PC-9 (cell line): ENCODE measurements around the gene GMEB1. TPM values are rescaled to one million over a fixed set of nuclear protein-coding genes. Genes with fewer than 3 reads are reported as not detected.
"Not testable (repeated sequence)": the region's sequence is repeated elsewhere in the genome, so short reads cannot be mapped to it uniquely, and the experiment has no call there.

Source experiments
- BruUV-seq: library from RNA; stranded (reverse); fragments of 400-500 nt; replicated peaks from 2 replicates; lab custom pipeline; 2021; lab: Mats Ljungman, UMichigan
- CTCF ChIA-PET: fragments of 300-600 bp; sonication (Branson Sonifier 250); formaldehyde crosslinking; loops from one replicate; lab custom pipeline; 2022; ENCODE audit warnings: antibody characterized with exemption; lab: Charles Lee
- POLR2A ChIA-PET: fragments of 300-600 bp; sonication (Branson Sonifier 250); formaldehyde crosslinking; loops from one replicate; lab custom pipeline; 2022; ENCODE audit warnings: antibody characterized with exemption; ENCODE audit not compliant: unreplicated experiment; lab: Charles Lee
- DNase-seq, 2 experiments: peaks; one replicate each; pipeline versions ENCODE4 v3.0.0 to v3.0.0-alpha.2; 2015 to 2022; ENCODE audit warnings: mixed read lengths in 1 of 2
- H2AFZ ChIP-seq: fragments of 200-600 bp; sonication (generic); 2 replicates; pipeline ENCODE4 v1.8.1; 2017; ENCODE audit warnings: antibody characterized with exemption
- H3F3A ChIP-seq: fragments of 200-600 bp; sonication (generic); 2 replicates; pipeline ENCODE4 v1.8.1; 2017; ENCODE audit warnings: antibody characterized with exemption, mild to moderate bottlenecking, low read depth; ENCODE audit not compliant: insufficient read depth
- H3K27ac ChIP-seq: fragments of 200-600 bp; sonication (generic); 2 replicates; pipeline ENCODE4 v1.6.1; 2016; ENCODE audit warnings: mixed run types
- H3K27me3 ChIP-seq: fragments of 200-600 bp; sonication (generic); 2 replicates; pipeline ENCODE4 v1.6.1; 2016; ENCODE audit warnings: low read depth, mixed run types; ENCODE audit not compliant: insufficient read depth
- H3K36me3 ChIP-seq: fragments of 200-600 bp; sonication (generic); 2 replicates; pipeline ENCODE4 v1.6.1; 2016; ENCODE audit warnings: low read depth, mixed run types
- H3K4me1 ChIP-seq: fragments of 200-600 bp; sonication (generic); replicated peaks from 2 replicates; pipeline ENCODE4 v1.6.1; 2016; ENCODE audit warnings: mixed run types; ENCODE audit not compliant: insufficient read depth
- H3K4me2 ChIP-seq: fragments of 200-600 bp; sonication (generic); 2 replicates; pipeline ENCODE4 v1.6.1; 2017; ENCODE audit warnings: mixed run types
- H3K4me3 ChIP-seq: fragments of 200-600 bp; sonication (generic); 2 replicates; pipeline ENCODE4 v1.6.1; 2016; ENCODE audit warnings: mixed run types
- H3K79me2 ChIP-seq: fragments of 200-600 bp; sonication (generic); 2 replicates; pipeline ENCODE4 v1.6.1; 2017; ENCODE audit warnings: low read depth, mixed run types
- H3K9me2 ChIP-seq: fragments of 200-600 bp; sonication (generic); 2 replicates; pipeline ENCODE4 v1.8.1; 2017; ENCODE audit warnings: mild to moderate bottlenecking; ENCODE audit not compliant: insufficient read depth
- H3K9me3 ChIP-seq: fragments of 200-600 bp; sonication (generic); 2 replicates; pipeline ENCODE4 v1.8.1; 2016; ENCODE audit warnings: low read depth; ENCODE audit not compliant: insufficient read depth
- H4K20me1 ChIP-seq: fragments of 200-600 bp; sonication (generic); 2 replicates; pipeline ENCODE4 v1.8.1; 2017; ENCODE audit not compliant: insufficient read depth
- EZH2 ChIP-seq: fragments of 200-600 bp; sonication (generic); IDR thresholded peaks from 2 replicates; pipeline ENCODE4 v1.8.0; 2017; ENCODE audit warnings: antibody characterized with exemption, low read depth
- intact Hi-C: fragments of 100-400 bp; cut with micrococcal nuclease; formaldehyde crosslinking; loops from one replicate; pipeline ENCODE4 v1.10.0; 2022; ENCODE audit not compliant: unreplicated experiment
- total RNA-seq: library from RNA; stranded (reverse); gene quantifications from 2 replicates; pipeline ENCODE4 v1.2.3, GENCODE V29; 2021
- TF ChIP-seq, protein P1 (sequence below): fragments of 200-600 bp; sonication (generic); conservative IDR thresholded peaks from 2 replicates; pipeline ENCODE4 v1.6.1; 2017; ENCODE audit warnings: mixed run types, antibody characterized with exemption, mild to moderate bottlenecking, moderate library complexity

The GMEB1 gene
- total RNA-seq, 1 experiment from 2014 or later = 9.7 TPM

DNA sequence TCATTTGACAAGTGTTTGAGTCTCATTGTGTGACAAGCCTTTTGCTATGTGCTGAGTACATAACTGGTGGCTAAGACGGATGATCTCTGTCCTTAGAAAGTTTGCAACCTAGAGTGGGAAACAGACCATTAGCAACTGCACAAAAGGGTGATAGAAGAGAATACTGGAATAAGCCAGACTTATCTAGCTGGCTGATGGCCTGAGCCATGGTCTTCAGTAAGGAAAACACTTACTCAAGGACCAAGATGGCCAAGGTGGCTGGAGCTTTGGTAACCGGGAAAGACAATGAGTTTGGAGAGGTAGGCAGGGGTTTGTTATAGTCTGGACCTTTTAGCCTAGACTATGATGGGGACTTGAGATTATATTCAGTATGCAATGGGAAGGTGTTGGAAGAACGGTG lies 24.1 kb upstream of the GMEB1 start:
- Histone ChIP-seq H4K20me1 (no peaks in the 10 kb centered on the region), H3K27me3 (no peaks in the 10 kb centered on the region), H3K9me2 (no peaks in the 10 kb centered on the region), H3F3A (peaks cover 34% of the 10 kb centered on the region), H3K79me2 (peaks cover 24% of the 10 kb centered on the region), H3K4me3 (peak overlapping the region; percentile 91; the same call in 1 of the 2 replicates), H3K36me3 (no peaks in the 10 kb centered on the region), H3K9me3 (no peaks in the 10 kb centered on the region), H3K4me1 (peaks cover 20% of the 10 kb centered on the region), H3K4me2 (peak overlapping the region; percentile 99), H2AFZ (no peak overlapping the region), H3K27ac (peak overlapping the region; percentile 97)
- BruUV-seq = no TSS peak
- ChIA-PET POLR2A (no interaction called here), CTCF (interaction anchor here (0.7 kb wide), 2 partner anchors 171 to 290 kb away, joined by 3 read pairs; no protein-coding TSS in a partner anchor)
- no peak for TF ChIP-seq EZH2
- TF ChIP-seq, protein P1, sequence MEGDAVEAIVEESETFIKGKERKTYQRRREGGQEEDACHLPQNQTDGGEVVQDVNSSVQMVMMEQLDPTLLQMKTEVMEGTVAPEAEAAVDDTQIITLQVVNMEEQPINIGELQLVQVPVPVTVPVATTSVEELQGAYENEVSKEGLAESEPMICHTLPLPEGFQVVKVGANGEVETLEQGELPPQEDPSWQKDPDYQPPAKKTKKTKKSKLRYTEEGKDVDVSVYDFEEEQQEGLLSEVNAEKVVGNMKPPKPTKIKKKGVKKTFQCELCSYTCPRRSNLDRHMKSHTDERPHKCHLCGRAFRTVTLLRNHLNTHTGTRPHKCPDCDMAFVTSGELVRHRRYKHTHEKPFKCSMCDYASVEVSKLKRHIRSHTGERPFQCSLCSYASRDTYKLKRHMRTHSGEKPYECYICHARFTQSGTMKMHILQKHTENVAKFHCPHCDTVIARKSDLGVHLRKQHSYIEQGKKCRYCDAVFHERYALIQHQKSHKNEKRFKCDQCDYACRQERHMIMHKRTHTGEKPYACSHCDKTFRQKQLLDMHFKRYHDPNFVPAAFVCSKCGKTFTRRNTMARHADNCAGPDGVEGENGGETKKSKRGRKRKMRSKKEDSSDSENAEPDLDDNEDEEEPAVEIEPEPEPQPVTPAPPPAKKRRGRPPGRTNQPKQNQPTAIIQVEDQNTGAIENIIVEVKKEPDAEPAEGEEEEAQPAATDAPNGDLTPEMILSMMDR = no peak
- intact Hi-C loops = loop anchor here (5.0 to 10.0 kb wide), 2 partner anchors 233 to 560 kb away; no protein-coding TSS in a partner anchor
- no peak for DNase-seq

DNA sequence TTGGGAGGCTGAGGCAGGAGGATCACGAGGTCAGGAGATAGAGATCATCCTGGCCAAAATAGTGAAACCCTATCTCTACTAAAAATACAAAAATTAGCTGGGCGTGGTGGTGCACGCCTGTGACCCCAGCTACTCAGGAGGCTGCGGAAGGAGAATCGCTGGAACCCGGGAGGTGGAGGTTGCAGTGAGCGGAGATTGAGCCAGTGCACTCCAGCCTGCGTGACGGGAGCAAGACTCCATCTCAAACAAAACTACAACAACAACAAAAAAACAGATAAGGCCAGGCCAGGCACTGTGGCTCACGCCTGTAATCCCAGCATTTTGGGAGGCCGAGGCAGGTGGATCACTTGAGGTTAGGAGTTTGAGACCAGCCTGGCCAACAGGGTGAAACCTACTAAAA lies 23.2 kb upstream of the GMEB1 start:
- BruUV-seq, H4K20me1 ChIP-seq, CTCF ChIA-PET, H3K4me2 ChIP-seq, H3K27ac ChIP-seq, H3K9me3 ChIP-seq, DNase-seq, POLR2A ChIA-PET, H3K9me2 ChIP-seq, H3K4me3 ChIP-seq, H2AFZ ChIP-seq, H3K27me3 ChIP-seq, H3K36me3 ChIP-seq: not testable (repeated sequence)
- intact Hi-C loops = loop anchor here (5.0 to 10.0 kb wide), 2 partner anchors 138 to 559 kb away; partner anchors contain the start of gene RCC1
- Histone ChIP-seq H3K4me1 (peaks cover 24% of the 10 kb centered on the region), H3K79me2 (peaks cover 22% of the 10 kb centered on the region), H3F3A (peaks cover 35% of the 10 kb centered on the region)

GRCh38 chr1:28646040-28646439 lies 22.5 kb upstream of the GMEB1 start:
- Histone ChIP-seq H3K9me2 (no peaks in the 10 kb centered on the region), H3K79me2 (peaks cover 21% of the 10 kb centered on the region), H3K9me3 (no peaks in the 10 kb centered on the region), H3K4me1 (peaks cover 24% of the 10 kb centered on the region), H3K27me3 (no peaks in the 10 kb centered on the region), H3K4me2 (no peak overlapping the region), H2AFZ (no peak overlapping the region), H3K36me3 (no peaks in the 10 kb centered on the region), H3F3A (peaks cover 32% of the 10 kb centered on the region), H3K4me3 (no peak overlapping the region), H4K20me1 (no peaks in the 10 kb centered on the region), H3K27ac (no peak overlapping the region)
- TF ChIP-seq EZH2 = no peak
- TF ChIP-seq, protein P1 = no peak
- no TSS peak for BruUV-seq
- DNase-seq = no peak
- ChIA-PET POLR2A (interaction anchor here (0.6 kb wide), 2 partner anchors 81 to 91 kb away, joined by 4 to 33 read pairs; partner anchors contain the start of gene YTHDF2), CTCF (interaction anchor here (0.6 kb wide), 3 partner anchors 69 to 587 kb away, joined by 4 to 9 read pairs (median 4); no protein-coding TSS in a partner anchor)
- intact Hi-C loops = loop anchor here (5.0 to 10.0 kb wide), 2 partner anchors 139 to 559 kb away; partner anchors contain the start of gene RCC1
